Measurements from ENCODE around the gene TMEM88. TPM values are rescaled to one million over a fixed set of nuclear protein-coding genes. Genes with fewer than 3 reads are reported as not detected.
A peak's percentile ranks its signal among the peaks of the same experiment; 100 is the strongest.

TMEM88 gene
- total and polyA plus RNA-seq, 2 of the 4 experiments (the other 2 are of a cell fraction), result 2.1 TPM; not detected in 1

DNA sequence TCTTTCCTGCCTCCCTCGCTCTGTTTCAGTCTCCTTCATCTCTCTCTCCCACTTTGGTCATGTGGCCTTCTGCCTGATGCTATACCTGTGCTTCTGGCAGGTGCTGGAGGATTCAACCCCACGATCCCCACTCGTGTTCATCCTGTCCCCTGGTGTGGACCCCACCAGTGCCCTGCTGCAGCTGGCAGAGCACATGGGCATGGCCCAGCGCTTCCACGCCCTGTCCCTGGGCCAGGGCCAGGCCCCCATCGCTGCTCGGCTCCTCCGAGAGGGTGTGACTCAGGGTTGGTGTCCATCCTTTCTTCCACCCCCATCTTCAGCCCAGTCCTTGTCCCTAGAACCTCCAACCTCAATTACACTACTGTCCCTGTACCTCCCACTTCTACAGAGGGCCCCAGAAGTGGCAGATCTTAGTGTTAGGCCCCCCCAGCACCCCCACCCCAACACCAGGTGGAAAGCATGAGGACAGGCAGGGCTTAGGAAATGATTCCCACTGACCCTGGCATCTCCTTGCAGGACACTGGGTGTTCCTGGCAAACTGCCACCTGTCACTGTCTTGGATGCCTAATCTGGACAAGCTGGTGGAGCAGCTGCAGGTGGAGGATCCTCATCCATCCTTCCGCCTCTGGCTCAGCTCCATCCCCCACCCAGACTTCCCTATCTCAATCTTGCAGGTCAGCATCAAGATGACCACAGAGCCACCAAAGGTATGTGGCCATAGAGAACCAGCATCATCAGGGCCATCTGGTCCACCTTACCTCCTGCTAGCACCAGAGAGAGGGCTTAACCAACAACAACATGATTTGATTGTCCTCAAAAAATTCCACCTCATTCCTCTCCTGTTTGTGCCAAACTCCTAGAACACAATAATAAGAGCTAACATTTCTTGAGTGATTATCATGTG lies 30.6 kb upstream of the TMEM88 start:
- dilution Hi-C loops (cut with HindIII; ENCODE audit: low sequenced_read_pairs, unreplicated experiment) (no loop called here), intact Hi-C loops (cut with micrococcal nuclease) (loop anchor here (5.0 kb wide), 2 partner anchors 73 to 168 kb away; no protein-coding TSS in a partner anchor), in situ Hi-C loops (cut with MboI; ENCODE audit: low sequenced_read_pairs) (loop anchor here (5.0 kb wide), 1 partner anchor 82 kb away; no protein-coding TSS in a partner anchor)
- no peaks in the 10 kb centered on the region for H3K9me3 ChIP-seq (ENCODE audit: control insufficient read depth, insufficient read depth, low read length)
- no peaks in the 10 kb centered on the region for H3K79me1 ChIP-seq (ENCODE audit: low read depth in 1 of 2, low read length in 2 of 2)
- H4K5ac ChIP-seq (ENCODE audit: low read depth, low read length), result no peak overlapping the region
- H3K4ac ChIP-seq (ENCODE audit: low read depth, low read length), result no peak overlapping the region
- no peaks in the 10 kb centered on the region; the same call in 1 of the 2 replicates for H3K4me1 ChIP-seq (ENCODE audit: control insufficient read depth, insufficient read depth, low read length)
- H4K8ac ChIP-seq (ENCODE audit: low read depth in 2 of 2, low read length in 2 of 2), result no peak overlapping the region
- H3K9ac ChIP-seq (ENCODE audit: low read depth, low read length), result no peak overlapping the region
- H3K27ac ChIP-seq (ENCODE audit: insufficient read depth, low read length), result no peak overlapping the region
- H3K4me2 ChIP-seq (ENCODE audit: low read depth, low read length), result no peak overlapping the region
- ChIA-PET POLR2A (ENCODE audit: unreplicated experiment) (no interaction called here), CTCF (interaction anchor here (1.2 kb wide), 1 partner anchor 9 kb away, joined by 3 read pairs; no protein-coding TSS in a partner anchor)
- no TSS peak for BruUV-seq (replicated peaks)
- H3K27me3 ChIP-seq (ENCODE audit: control insufficient read depth, insufficient read depth, low read length), result peaks cover 21% of the 10 kb centered on the region
- WGBS, 2 experiments (ENCODE audit: extremely low coverage in 2 of 2, insufficient read length in 1 of 2), result 90% methylated on average over 2 of the region's 9 CpGs; no CpG with 5 or more reads in 1 of the 2 experiments
- H2BK5ac ChIP-seq (ENCODE audit: low read depth, low read length, poor library complexity, severe bottlenecking), result no peak overlapping the region
- H3K18ac ChIP-seq (ENCODE audit: low read depth, low read length), result no peak overlapping the region
- H3K56ac ChIP-seq (ENCODE audit: extremely low read depth, insufficient read depth, low read length), result no peak overlapping the region
- H2BK120ac ChIP-seq (ENCODE audit: low read depth, low read length), result no peak overlapping the region
- no peak overlapping the region for H3K14ac ChIP-seq (replicated peaks; ENCODE audit: low read depth, low read length)
- no peaks in the 10 kb centered on the region; the same call in 1 of the 2 replicates for H4K20me1 ChIP-seq (ENCODE audit: insufficient read depth, low read length)
- no peak overlapping the region for H3K4me3 ChIP-seq (ENCODE audit: insufficient read depth, low read depth, low read length)
- H3K36me3 ChIP-seq (ENCODE audit: control insufficient read depth, insufficient read depth, low read length), result no peaks in the 10 kb centered on the region
- ATAC-seq (ENCODE audit: low read depth) (no peak), DNase-seq (no peak)
- H2AK9ac ChIP-seq (replicated peaks; ENCODE audit: low read depth, low read length, poor library complexity), result no peak overlapping the region
- H2AFZ ChIP-seq (replicated peaks; ENCODE audit: low read length, poor library complexity), result peak overlapping the region; percentile 23
- H2AK5ac ChIP-seq (ENCODE audit: low read depth, low read length), result no peak overlapping the region; the same call in 1 of the 2 replicates
- H3K9me1 ChIP-seq (ENCODE audit: insufficient read depth, low read length), result no peaks in the 10 kb centered on the region
- H4K91ac ChIP-seq (ENCODE audit: insufficient read depth, low read depth, low read length), result no peak overlapping the region
- H2BK20ac ChIP-seq (ENCODE audit: low read depth, low read length), result no peak overlapping the region
- H3K23ac ChIP-seq (ENCODE audit: low read depth, low read length), result no peak overlapping the region
- H2BK15ac ChIP-seq (ENCODE audit: low read depth, low read length), result no peak overlapping the region
- TF ChIP-seq CEBPB (IDR thresholded peaks at IDR 0.05; ENCODE audit: low read depth, low read length), result no peak
- no peak for TF ChIP-seq NFE2L2 (IDR thresholded peaks at IDR 0.05; ENCODE audit: low read depth, low read length)
- TF ChIP-seq SMC3 (IDR thresholded peaks at IDR 0.05; ENCODE audit: low read depth, low read length), result no peak
- TF ChIP-seq BHLHE40 (IDR thresholded peaks at IDR 0.05; ENCODE audit: low read depth, low read length), result no peak
- TF ChIP-seq CHD1 (IDR thresholded peaks at IDR 0.05; ENCODE audit: low read depth, low read length), result no peak
- TF ChIP-seq MAFK (IDR thresholded peaks at IDR 0.05; ENCODE audit: low read depth, low read length), result no peak
- TF ChIP-seq RFX5 (IDR thresholded peaks at IDR 0.05; ENCODE audit: low read depth, low read length), result no peak
- no peak for TF ChIP-seq MAZ (IDR thresholded peaks at IDR 0.05; ENCODE audit: borderline replicate concordance, low read depth, low read length)
- TF ChIP-seq, protein P1, sequence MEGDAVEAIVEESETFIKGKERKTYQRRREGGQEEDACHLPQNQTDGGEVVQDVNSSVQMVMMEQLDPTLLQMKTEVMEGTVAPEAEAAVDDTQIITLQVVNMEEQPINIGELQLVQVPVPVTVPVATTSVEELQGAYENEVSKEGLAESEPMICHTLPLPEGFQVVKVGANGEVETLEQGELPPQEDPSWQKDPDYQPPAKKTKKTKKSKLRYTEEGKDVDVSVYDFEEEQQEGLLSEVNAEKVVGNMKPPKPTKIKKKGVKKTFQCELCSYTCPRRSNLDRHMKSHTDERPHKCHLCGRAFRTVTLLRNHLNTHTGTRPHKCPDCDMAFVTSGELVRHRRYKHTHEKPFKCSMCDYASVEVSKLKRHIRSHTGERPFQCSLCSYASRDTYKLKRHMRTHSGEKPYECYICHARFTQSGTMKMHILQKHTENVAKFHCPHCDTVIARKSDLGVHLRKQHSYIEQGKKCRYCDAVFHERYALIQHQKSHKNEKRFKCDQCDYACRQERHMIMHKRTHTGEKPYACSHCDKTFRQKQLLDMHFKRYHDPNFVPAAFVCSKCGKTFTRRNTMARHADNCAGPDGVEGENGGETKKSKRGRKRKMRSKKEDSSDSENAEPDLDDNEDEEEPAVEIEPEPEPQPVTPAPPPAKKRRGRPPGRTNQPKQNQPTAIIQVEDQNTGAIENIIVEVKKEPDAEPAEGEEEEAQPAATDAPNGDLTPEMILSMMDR (conservative IDR thresholded peaks at IDR 0.05; ENCODE audit: low read depth, low read length), result no peak
- TF ChIP-seq POLR2A (IDR thresholded peaks at IDR 0.05; ENCODE audit: low read depth, low read length), result no peak
- no peak for TF ChIP-seq RCOR1 (IDR thresholded peaks at IDR 0.05; ENCODE audit: insufficient replicate concordance, low read length)
- TF ChIP-seq, protein P2, sequence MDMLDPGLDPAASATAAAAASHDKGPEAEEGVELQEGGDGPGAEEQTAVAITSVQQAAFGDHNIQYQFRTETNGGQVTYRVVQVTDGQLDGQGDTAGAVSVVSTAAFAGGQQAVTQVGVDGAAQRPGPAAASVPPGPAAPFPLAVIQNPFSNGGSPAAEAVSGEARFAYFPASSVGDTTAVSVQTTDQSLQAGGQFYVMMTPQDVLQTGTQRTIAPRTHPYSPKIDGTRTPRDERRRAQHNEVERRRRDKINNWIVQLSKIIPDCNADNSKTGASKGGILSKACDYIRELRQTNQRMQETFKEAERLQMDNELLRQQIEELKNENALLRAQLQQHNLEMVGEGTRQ (IDR thresholded peaks at IDR 0.05; ENCODE audit: low read depth, low read length), result no peak
- TF ChIP-seq MXI1 (IDR thresholded peaks at IDR 0.05; ENCODE audit: borderline replicate concordance, low read depth, low read length), result no peak
- TF ChIP-seq ELK1 (IDR thresholded peaks at IDR 0.05; ENCODE audit: borderline replicate concordance, low read depth, low read length), result no peak

All from IMR-90 (cell line).